ENCODE data around the gene WNT10A. TPM values are rescaled to one million over a fixed set of nuclear protein-coding genes. Genes with fewer than 3 reads are reported as not detected.

The WNT10A gene
- polyA plus RNA-seq, 2 of the 4 experiments (the other 2 are of a cell fraction), result not detected

DNA sequence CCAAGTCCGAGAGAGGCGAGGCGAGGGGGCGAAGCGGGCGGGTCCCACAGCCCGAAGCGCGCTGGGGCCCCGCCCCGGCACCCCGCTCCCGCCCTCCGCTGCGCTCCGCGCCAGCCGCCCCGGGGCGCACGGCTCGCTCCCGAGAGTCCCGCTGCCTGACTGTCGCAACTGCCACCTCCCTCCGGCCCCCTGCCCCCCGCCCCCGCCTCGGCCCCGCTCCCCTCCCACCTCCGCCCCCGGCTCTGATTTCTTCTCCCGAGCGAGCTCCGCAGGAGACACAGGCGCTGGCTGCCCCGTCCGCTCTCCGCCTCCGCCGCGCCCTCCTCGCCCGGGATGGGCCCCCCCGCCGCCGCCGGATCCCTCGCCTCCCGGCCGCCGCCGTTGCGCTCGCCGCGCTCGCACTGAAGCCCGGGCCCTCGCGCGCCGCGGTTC lies 21.1 kb upstream of the WNT10A start, which contains the start of gene WNT6:
TSS of gene WNT6 (plus strand) at position 250 of the 432 bp plus-strand sequence. CDS start 233 bp downstream, outside the sequence.
- ChIA-PET CTCF (interaction anchor here (1.8 to 8.0 kb wide), 4 partner anchors 17 to 38 kb away, joined by 5 to 70 read pairs (median 10); no protein-coding TSS in a partner anchor), POLR2A (no interaction called here)
- peak within 1 kb of the TSS; percentile 45 to 81; a peak in 5 of 6 replicates for H3K27ac ChIP-seq
- 0% methylated on average over 5 of the region's 64 CpGs for WGBS (ENCODE audit: missing lambda C conversion rate)
- no peaks in the 10 kb centered on the region for H3K9me3 ChIP-seq
- ATAC-seq (peak; percentile 12 to 14; a peak in 1 of 6 replicates), FAIRE-seq (no peak), DNase-seq (ENCODE audit: low read depth in 1 of 2, low spot score in 1 of 2) (no peak)
- H3K4me1 ChIP-seq, result peaks cover 35% of the 10 kb centered on the region
- H3K4me2 ChIP-seq, result peak within 1 kb of the TSS; percentile 100
- TF ChIP-seq, protein P1, sequence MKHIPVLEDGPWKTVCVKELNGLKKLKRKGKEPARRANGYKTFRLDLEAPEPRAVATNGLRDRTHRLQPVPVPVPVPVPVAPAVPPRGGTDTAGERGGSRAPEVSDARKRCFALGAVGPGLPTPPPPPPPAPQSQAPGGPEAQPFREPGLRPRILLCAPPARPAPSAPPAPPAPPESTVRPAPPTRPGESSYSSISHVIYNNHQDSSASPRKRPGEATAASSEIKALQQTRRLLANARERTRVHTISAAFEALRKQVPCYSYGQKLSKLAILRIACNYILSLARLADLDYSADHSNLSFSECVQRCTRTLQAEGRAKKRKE (CRISPR knock-in tag; IDR thresholded peaks at IDR 0.05; ENCODE audit: low read depth), result no peak
- TF ChIP-seq TP53 (CRISPR knock-in tag; IDR thresholded peaks at IDR 0.05), result no peak
- no peak for TF ChIP-seq EP300 (IDR thresholded peaks at IDR 0.05)
- TF ChIP-seq REST (IDR thresholded peaks at IDR 0.05), result no peak
- TF ChIP-seq ZC3H11A (IDR thresholded peaks at IDR 0.05), result no peak
- no peak for TF ChIP-seq BHLHE40 (IDR thresholded peaks at IDR 0.05; ENCODE audit: low read depth, low read length)
- H3K4me3 ChIP-seq, result peak within 1 kb of the TSS; percentile 64

- ChIA-PET CTCF (interaction anchor here (0.9 to 8.0 kb wide), 8 partner anchors 9 to 38 kb away, joined by 3 to 70 read pairs (median 4); no protein-coding TSS in a partner anchor), POLR2A (no interaction called here)
- WGBS (ENCODE audit: missing lambda C conversion rate), result 24% methylated on average over 29 of the region's 47 CpGs
- peak overlapping the region; percentile 100 for H3K4me2 ChIP-seq
- H3K9me3 ChIP-seq, result no peaks in the 10 kb centered on the region
- ATAC-seq, result peak in 1 of 2 experiments; percentile 3; a peak in 1 of 6 replicates
- no peak for DNase-seq (ENCODE audit: low read depth in 1 of 2, low spot score in 1 of 2)
- H3K4me3 ChIP-seq, result peak overlapping the region; percentile 64
- no peak for FAIRE-seq
- peaks cover 35% of the 10 kb centered on the region for H3K4me1 ChIP-seq
- H3K27ac ChIP-seq, result peak overlapping the region; percentile 45 to 81; a peak in 5 of 6 replicates
- TF ChIP-seq RNF2 (IDR thresholded peaks at IDR 0.05; ENCODE audit: borderline replicate concordance, low read depth), result peak; percentile 23; the same call in 1 of the 2 replicates
- no peak for TF ChIP-seq RFX5 (IDR thresholded peaks at IDR 0.05)
These were observed 20.4 kb upstream of the WNT10A start for GRCh38 chr2:218859988-218860831.

DNA sequence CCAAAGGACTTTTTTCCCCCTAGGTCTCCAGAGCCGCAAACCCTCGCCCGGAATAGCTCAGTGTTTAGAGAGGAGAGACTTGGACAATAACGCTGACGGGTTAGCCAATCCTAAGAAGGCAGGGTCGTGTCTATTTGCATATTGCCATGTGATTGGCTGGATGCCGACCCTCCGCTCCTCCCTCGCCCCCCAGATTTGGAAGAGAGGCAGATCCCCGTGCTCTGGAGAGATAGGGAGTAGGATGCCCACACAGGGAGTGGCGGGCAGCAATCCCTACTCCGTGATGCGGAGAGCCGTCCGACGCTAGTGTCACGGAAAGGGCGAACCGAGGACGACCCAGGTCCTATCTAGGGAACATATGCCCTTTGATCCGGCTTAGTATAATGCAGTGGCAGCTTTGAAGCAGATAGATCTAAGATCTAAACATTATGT lies 19.7 kb upstream of the WNT10A start:
- H3K9me3 ChIP-seq, result no peaks in the 10 kb centered on the region
- FAIRE-seq, result no peak
- 56% methylated on average over 21 of the region's 21 CpGs for WGBS (ENCODE audit: missing lambda C conversion rate)

More for the DNA sequence above, 19.7 kb upstream of the WNT10A start:
- Histone ChIP-seq H3K4me1 (peaks cover 35% of the 10 kb centered on the region), H3K4me2 (peak overlapping the region; percentile 100; the same call in 2 of the 3 replicates), H3K4me3 (peak overlapping the region; percentile 64; the same call in 1 of the 3 replicates), H3K27ac (no peak overlapping the region)
- ChIA-PET POLR2A (no interaction called here), CTCF (interaction anchor here (0.9 to 8.0 kb wide), 9 partner anchors 8 to 119 kb away, joined by 3 to 70 read pairs (median 4); no protein-coding TSS in a partner anchor)
- peak in 1 of 2 experiments; percentile 13; a peak in 1 of 6 replicates for ATAC-seq
- no peak for TF ChIP-seq NR3C1 (IDR thresholded peaks at IDR 0.05)
- no peak for TF ChIP-seq ZNF302 (CRISPR knock-in tag; IDR thresholded peaks at IDR 0.05)
- no peak for TF ChIP-seq CHD4 (IDR thresholded peaks at IDR 0.05; ENCODE audit: borderline replicate concordance)
- no peak for TF ChIP-seq ESRRA (IDR thresholded peaks at IDR 0.05; ENCODE audit: borderline replicate concordance, low read length)
- no peak for TF ChIP-seq RNF2 (IDR thresholded peaks at IDR 0.05; ENCODE audit: borderline replicate concordance, low read depth)
- no peak for TF ChIP-seq GATA3 (IDR thresholded peaks at IDR 0.05; ENCODE audit: borderline replicate concordance)
- TF ChIP-seq BHLHE40 (IDR thresholded peaks at IDR 0.05; ENCODE audit: low read depth, low read length), result no peak
- no peak for TF ChIP-seq SMC3 (IDR thresholded peaks at IDR 0.05)
- TF ChIP-seq, protein P2, sequence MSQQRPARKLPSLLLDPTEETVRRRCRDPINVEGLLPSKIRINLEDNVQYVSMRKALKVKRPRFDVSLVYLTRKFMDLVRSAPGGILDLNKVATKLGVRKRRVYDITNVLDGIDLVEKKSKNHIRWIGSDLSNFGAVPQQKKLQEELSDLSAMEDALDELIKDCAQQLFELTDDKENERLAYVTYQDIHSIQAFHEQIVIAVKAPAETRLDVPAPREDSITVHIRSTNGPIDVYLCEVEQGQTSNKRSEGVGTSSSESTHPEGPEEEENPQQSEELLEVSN (IDR thresholded peaks at IDR 0.05; ENCODE audit: borderline replicate concordance, low read depth), result no peak
- no peak for TF ChIP-seq ZC3H11A (IDR thresholded peaks at IDR 0.05)
- no peak for DNase-seq (ENCODE audit: low read depth in 1 of 2, low spot score in 1 of 2)
